Ishikawa (cell line): ENCODE results near the gene SWT1.

Source experiments
- CREB1 ChIP-seq: IDR thresholded peaks from 2 replicates; pipeline ENCODE4 v1.6.1; 2012; ENCODE audit warnings: low read depth
- RAD21 ChIP-seq: IDR thresholded peaks from 2 replicates; pipeline ENCODE4 v1.6.1; 2012; ENCODE audit warnings: low read depth
- YY1 ChIP-seq: IDR thresholded peaks from 2 replicates; pipeline ENCODE4 v1.6.1; 2012; ENCODE audit warnings: low read depth

GRCh38 chr1:185293967-185294542 lies 137.1 kb downstream of the SWT1 start:
- TF ChIP-seq RAD21 (no peak), CREB1 (no peak), YY1 (no peak)
